ENCODE data around the gene KLF16.

Gene KLF16

DNA sequence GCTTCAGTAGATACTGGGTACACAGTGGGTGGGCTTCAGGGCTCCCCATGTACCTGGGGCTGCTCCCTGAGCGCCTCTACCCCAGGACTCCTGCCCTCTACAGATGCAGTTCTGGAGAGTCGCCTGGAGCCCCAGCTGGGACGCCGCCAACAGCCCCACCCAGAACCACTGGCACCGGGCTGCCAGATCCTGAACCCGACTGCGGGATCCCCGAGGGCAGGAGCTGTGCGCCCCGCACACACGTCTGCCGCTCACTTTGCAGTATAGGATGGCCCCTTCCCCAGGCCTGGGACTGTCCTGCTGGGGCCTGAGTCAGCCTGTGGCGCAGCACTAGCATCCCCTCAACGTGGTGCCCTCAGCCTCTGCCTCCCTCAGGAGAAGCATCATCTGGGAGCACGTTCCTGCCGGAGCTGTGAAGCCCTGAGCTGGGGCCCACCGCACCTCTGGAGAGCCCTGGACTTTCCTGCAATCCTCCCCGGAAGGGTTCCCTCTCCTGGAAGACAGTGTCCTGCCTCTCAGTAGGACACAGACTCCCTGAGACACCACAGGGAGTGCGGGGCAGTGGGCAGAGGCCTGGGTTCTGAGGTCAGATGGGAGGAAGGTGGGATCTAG lies 18.8 kb downstream of the KLF16 start:
- DNase-seq (ENCODE audit: extremely low read depth in 1 of 2, low read depth in 1 of 2) = no peak

DNA sequence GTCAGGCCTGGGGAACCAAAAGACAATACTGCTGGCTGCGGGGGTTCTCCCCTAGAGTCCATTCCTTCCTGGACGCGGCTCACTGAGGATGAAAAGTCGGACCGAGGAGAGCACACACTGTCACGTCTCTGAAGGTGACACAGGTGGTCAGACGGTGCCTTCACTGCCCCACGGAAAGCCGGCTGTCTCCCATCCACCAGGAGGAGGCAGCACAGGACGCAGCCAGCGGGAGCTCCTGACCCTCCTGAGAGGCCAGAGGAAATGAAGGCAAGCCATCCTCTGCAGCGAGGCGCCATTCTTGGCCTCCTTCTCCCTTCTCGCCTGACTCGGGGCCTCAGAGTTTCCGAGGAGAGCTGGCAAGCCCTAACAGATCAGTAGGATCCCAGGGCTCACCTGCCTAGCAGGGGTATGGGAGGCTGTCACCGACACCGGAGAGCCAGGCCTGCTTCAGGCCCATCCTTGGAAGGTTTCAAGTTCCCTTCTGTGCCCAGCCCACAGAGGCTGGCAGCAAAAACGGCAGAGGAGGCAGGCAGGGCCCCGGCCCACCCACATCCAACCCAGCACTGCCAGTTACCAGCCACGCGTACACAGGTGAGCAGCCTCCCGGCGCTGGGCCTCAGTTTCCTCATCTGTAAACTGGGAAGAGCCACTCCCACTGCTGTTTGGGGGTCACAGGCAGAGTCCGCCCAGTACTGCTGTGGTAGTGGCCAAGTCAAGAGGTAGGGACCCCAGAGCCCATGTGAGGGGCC lies 19.6 kb downstream of the KLF16 start:
- no peak for DNase-seq (ENCODE audit: extremely low read depth in 1 of 2, low read depth in 1 of 2)

DNA sequence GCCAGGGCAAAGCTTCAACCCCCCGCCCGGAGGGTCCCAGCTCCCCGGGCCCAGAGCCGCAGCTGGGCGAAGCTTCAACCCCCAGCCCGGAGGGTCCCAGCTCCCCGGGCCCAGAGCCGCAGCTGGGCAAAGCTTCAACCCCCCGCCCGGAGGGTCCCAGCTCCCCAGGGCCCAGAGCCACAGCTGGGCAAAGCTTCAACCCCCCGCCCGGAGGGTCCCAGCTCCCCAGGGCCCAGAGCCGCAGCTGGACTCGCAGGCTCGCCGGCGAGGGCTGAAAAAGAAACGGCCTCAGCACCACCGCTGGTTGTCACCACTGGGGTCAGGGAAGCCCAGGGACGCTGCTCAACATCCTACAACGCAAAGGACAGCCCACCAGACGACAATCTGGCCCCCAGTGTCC lies 20.3 kb downstream of the KLF16 start:
- DNase-seq (ENCODE audit: extremely low read depth in 1 of 2, low read depth in 1 of 2) = no peak

DNA sequence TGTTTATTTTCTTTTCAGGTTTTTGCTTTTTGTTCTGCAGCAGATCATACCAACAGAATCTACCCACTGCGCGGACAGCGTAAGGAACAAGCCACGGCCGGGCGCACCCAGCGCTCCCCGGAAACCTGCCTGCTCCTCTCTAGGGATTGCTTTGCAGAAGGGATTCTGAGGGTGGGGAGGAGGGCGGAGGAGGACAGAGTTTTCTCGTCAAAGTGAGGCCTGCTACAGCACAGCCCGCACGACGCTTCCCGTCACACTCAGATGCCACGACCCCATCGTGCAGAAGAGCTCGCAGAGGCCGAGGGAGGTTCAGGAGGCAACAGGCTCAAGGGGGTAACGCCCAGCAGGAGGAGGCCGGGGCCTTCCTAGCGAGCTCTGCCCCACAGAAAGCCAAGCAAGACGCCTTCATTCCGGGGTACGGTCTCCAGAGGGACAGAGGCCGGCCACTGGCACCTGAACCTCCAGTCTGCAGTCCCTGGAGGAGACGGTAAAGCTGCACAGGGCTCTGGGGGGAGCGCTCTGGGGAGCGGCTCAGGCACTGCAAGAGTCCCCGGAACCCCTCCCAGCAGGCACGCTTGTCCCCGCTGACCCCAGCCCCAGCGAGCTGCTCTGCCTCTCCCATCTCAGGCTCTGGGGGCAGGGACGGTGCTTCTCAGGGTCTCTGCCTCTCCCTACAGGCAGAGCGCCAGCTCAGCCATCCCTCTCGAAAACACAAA lies 22.0 kb downstream of the KLF16 start:
- DNase-seq (ENCODE audit: extremely low read depth in 1 of 2, low read depth in 1 of 2) = no peak

DNA sequence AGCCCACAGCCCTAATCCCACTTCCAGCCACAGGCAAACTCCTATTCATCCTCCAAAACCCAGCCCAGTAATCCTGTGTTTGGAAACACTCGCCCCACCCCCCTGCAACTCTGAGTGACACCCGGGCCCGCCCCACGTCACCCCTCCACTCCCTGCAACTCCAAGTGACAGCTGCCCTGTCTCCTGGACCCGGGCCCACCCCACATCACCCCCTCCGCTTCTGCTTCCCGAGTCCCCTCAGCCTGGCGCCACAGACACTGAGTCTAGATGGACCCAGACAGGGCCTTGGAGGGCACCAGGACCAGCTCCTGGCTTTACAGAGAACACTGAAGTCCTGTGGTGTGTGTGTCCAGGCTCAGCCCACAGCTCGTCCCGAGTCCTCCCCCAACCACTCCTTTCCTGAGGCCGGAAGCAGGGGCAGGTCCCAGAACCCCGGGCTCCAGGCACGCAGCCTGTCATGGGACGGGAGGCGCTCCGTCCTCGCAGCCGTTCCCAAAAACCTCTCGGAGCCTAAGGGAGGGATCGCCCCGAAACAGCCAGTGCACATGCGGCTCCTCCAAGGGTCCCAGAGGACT lies 22.8 kb downstream of the KLF16 start:
- no peak for DNase-seq (ENCODE audit: extremely low read depth in 1 of 2, low read depth in 1 of 2)

DNA sequence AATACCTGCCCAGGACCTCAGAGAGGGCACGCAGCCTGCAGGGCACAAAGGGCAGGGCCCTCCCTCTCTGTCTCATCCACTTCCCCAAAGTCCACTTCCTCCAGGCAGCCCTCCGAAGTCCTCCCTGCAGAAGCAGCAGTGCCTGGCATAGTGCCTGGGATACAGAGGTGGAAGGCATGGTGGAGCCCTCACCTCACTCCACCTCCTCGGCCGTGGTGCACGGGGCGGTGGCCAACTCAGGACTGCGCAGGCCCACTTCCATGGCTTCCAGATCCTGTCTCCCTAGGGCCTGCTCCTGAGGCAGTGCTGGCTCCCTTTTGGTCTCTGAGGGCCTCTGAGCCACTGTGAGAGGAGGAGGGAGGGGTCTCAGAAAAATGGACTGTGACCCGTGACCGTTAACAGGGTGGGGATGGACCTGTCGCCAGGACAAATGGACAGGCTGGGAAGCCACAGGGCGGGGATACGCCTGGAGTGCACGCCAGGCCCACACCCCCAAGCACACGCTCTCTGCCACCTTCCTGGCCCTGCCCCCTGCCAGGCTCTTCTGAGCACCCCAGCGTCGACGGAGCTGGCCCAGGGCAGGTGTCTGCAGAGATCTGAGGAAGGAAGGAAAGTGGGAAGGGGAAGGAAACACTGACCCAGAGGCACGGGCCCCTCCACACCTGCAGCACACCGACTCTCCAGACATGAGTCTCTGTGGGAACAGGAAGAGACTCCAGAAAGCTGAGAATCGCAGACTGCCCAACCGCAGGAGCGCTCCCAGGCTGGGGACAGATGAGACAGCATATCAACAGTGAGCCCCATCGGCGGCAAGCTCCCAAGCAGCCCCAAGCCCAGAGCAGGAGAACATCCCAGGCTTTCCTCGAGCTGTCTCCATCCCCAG lies 23.5 kb downstream of the KLF16 start:
- no peak for DNase-seq (ENCODE audit: extremely low read depth in 1 of 2, low read depth in 1 of 2)

DNA sequence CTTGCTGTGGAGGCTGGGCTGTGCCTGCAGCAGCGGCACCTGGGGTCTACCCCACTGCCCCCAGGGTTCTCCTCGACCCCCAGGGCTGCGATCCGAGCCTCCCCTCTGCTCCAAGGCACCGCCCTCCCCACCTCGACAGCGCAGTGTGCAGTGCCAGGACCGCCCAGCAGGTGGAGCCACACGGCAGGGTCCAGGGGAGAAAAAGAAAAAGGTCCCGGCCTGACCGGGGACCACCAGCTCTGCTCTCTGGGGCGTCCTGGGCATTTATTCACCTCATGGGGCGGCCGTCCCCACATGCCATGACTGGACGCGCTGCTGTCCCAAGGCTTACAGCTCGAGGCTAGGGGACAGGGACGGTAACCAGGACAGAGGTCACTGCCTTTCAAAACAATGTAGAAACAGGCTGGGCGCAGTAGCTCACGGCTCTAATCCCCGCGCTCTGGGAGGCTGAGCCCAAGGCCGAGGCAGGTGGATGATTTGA lies 25.7 kb downstream of the KLF16 start:
- DNase-seq (ENCODE audit: extremely low read depth in 1 of 2, low read depth in 1 of 2) = peak in 1 of 2 donors; percentile 47

DNA sequence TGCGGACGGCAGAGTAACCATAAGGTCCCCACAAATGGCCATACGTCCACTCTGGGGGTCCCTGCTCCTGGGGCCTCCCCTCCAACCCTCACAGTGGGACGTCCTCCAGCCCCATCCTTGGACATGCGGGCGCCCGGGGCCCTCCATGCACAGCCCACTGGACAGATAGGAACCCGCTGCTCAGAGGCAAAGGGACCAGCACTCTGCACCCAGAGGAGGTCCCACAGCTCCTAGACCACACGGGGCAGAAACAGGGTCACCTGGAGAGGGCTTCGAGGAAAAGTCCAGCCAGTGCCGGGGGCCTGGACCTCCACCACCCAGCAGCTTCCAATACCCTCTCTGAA lies 26.2 kb downstream of the KLF16 start:
- DNase-seq (ENCODE audit: extremely low read depth in 1 of 2, low read depth in 1 of 2) = no peak

DNA sequence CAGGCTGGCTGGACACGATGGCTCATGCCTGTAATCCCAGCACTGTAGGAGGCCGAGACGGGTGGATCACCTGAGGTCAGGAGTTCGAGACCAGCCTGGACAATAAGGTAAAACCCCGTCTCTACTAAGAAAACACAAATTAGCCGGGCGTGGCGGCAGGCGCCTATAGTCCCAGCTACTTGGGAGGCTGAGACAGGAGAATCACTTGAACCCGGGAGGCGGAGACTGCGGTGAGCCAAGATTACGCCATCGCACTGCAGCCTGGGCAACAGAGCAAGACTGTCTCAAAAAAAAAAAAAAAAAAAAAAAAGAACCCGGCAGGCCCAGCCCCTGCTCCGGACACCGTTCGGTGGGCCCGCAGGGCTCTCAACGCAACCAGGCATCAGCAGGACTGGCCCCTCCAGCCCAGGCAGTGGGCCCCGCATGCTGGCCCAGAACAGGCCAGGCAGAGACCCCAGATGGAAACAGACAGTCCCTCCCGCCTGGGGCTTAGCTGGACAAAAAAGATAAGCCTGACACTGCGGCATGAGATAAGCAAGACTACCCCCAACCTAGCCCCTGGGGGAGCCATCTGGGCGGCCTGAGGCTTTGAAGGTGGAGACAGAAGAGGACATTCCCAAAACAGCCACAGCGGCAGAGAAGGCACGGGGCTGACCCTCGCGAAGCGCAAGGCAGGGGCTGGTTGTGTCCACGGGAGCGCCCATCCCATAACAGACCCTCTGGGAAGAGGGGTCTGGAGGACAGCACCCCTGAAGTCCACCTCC lies 26.7 kb downstream of the KLF16 start:
- DNase-seq (ENCODE audit: extremely low read depth in 1 of 2, low read depth in 1 of 2) = no peak

DNA sequence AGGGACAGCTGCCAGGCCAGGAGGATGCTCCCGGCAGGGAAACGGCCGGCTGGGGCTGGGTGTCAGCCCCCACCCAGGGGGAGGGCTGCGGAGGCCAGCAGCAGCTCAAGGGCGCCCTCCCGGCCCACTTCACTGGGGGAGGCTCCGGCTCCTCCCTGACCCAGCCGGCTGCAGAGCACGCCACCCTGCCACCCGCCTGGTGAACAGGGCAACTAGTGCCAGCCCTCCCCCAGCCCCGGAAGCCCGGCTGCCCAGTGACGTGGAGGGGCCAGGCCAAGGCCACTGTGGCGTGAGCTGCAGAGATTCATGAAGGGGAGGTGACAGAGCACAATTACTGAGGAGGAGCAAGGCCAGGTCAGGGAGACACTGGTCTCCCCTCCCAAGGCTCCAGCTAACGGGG lies 29.8 kb downstream of the KLF16 start:
- DNase-seq (ENCODE audit: extremely low read depth in 1 of 2, low read depth in 1 of 2) = no peak

DNA sequence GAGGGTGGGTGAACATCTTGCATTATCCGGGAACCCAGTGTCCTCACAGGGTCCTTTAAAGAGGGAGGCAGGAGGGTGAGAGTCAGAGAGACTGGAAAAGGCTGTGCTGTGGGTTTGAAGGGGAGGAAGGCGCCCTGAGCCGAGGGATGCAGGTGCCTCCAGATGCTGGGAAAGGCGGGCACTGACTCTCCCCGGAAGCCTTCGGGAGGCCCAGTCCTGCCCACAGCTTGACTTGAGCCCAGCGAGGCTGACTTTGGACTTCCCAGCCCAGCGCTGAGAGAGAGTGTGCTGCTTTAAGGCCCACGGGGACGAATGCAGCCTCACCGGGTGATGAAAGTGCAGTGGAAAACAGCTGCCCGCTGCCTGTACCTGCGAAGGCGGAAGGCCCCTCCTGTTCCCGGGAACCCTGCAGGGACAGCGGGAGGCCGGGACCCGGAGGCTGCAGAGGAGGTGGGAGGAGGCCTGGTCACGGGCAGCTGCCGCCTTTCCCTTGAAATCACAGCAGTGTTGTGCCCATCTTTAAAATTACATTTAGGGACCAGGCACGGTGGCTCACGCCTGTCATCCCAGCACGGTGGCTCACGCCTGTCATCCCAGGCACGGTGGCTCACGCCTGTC lies 31.2 kb downstream of the KLF16 start:
- no peak for DNase-seq (ENCODE audit: extremely low read depth in 1 of 2, low read depth in 1 of 2)

DNA sequence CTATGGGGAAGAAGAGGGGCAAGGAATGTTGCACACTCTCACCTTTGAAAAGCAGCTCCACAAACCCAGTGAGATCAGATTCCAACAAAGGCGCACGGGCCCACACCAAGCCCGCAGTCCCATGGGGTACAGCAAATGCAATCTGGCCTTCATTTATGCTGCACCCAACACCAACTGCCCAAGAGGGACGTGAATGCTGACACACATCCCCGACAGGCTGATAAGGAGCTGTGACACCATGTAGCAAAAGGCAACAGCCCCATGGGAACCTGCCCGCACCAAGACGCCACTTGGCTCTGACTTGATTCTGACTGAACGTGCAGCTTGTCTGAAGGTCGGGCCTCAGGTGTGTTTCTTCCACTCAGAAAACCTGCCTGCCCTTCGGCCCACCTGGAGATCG lies 32.4 kb downstream of the KLF16 start:
- DNase-seq (ENCODE audit: extremely low read depth in 1 of 2, low read depth in 1 of 2) = no peak

DNA sequence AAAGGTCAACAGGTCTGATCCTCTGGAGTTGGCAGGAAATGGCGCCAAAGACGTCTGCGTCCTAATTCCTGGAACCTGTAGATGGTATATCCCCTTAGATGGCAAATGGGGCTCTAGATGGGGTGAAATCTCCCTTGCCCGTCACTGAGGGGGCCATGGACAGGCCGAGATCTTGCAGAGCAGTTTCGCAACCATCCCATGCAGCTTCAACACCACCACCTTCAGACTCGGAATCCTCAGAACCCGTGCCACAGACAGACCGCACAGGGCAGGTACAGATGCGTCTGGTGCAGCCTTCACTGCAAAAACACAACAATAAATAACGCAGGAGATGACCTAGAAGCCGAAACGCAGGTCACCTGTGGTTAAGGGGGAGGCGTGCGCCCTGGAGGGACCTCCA lies 32.8 kb downstream of the KLF16 start:
- no peak for DNase-seq (ENCODE audit: extremely low read depth in 1 of 2, low read depth in 1 of 2)

DNA sequence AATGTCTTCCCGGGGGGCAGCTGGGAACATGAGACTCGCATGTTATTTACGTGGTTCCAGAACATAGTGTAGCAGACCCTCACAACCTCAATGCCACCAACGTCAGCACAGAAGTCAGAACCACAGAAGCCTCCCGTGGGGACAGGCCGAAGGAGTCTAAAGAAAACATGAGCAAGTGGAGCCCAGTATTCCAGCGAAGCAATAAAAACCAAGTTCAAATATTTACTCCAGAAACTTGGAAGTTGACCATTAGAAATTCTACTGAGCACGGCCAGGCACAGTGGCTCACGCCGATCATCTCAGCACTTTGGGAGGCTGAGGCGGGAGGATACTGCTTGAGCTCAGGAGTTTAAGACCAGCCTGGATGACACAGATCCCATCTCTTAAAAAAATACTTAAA lies 33.4 kb downstream of the KLF16 start:
- no peak for DNase-seq (ENCODE audit: extremely low read depth in 1 of 2, low read depth in 1 of 2)

DNA sequence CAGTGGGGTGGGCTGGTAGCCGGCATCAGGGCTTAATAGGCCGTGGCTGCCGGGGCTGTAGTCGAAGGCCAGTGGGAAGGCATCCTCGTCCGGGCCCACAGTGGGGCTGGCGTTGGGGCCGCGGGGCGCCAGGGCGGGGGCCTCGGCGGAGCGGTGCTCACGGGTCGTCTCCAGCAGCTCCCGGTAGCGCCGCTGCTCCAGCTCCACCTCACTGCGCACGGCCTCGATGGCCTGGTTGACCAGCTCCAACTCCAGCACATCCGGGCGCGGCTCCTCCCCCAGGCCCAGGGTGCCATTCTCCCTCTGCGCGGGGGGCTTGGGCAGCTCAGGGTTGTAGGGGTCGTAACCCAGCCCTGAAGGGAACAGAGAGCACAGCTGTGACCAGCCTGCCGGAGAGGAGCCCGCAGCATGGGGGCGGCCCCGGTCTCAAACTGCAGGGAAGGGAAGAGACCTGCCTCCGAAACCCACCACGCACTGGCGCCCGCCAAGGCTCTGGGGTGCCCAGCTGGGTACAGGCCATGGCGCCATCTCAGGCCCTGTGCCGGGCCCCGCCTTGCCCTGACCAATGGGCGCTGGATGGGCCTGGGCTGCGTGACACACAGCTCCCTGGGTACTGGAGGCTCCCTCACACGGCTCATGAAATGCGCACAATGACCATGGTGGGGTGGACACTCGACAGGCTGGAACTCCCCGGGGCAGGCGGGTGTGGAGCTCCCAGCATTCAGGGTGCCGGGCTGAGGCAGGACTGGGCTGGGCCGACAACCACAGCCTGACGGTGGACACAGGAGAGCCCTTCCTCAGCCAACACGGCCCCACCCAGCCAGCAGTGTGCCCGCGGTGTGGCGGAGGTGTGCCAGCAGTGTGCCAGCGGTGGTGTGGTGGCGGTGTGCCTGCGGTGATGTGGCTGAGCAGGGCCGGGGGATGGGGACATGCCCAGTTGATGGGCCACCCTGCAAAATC lies 34.8 kb downstream of the KLF16 start:
- DNase-seq (ENCODE audit: extremely low read depth in 1 of 2, low read depth in 1 of 2) = no peak

DNA sequence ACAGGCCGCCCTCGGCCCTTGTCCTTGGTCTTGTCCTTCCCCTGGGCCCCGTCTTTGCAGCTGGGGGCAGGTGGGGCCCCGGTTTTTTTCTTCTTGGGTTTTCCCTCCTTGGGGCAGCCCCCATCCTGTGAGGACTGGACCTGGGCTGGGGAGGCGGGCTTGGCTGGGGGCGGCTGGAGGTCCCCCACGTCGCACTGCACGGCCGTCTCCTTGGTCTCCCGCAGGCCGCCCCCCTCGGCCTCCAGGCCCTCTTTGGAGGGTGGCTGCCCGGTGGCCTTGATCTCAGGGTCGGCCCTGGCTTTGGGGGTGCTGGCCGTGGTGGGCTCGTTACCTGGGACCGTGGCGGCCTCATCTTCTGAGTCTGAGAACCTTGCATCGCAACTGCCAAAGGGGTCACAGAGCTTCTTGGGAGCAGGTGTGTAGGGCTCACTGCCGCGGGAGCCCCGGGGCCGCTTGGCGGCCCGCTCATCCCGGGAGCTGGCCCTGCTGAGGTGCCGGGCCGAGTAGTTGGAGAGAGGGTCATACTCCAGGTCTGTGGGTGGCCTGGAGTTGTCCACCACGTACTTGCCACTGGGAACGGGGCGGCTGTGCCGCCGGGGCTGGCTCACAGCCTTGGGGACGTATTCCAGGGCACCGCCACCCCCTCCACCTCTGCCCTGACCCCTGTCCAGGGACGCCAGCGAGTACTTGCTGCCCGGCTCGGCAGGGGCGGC lies 35.7 kb downstream of the KLF16 start:
- no peak for DNase-seq (ENCODE audit: extremely low read depth in 1 of 2, low read depth in 1 of 2)

DNA sequence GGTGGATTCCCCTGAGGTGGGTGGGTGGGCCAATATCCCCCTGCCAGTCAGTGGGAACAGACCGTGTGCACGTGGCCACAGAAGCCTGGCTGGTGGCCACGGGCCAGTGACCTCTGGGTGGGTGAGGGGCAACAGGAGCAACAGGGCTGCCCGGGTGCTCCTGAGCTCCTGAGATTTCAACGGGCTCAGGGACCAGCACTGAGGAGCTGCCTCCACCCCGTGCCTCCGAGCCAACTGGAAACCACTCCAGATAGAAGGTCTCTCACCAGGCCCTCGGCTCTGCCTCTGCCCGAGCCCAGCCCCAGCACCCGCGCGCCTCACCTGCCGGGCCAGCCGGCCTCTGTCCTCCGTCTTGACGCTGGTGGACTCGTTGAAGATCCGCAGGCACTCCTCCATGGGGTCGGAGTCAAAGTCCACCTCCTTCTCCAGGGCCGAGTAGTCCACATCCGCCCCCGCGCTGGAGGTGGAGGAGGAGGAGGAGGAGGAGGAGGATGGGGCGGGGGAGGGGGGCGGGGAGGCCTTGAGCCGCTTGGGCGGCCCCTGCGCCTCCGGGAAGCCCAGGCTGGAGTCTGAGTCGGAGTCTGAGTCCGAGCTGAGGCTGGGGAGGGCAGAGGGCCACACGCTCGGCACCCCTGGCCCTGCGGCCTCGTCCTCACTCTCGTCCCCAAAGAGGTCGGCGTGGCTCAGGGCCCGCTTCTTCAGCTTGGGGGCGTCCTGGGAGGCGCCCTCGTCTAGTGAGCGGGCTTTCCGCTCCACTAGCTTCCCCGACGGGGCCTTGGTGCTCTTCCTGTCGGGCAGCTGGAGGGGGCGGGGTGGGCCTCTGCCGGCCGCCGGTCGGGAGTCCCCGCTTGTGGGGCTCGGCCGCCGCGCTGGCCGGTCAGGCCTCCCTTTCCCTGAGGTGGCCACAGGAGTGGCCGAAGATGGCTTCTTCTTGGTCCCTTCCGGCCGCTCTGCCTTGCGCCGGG lies 36.5 kb downstream of the KLF16 start:
- no peak for DNase-seq (ENCODE audit: extremely low read depth in 1 of 2, low read depth in 1 of 2)
